HCT116 (cell line): ENCODE data around the gene CACNA2D3. TPM values are rescaled to one million over a fixed set of nuclear protein-coding genes. Genes with fewer than 3 reads are reported as not detected.

Experiments
- ATAC-seq: fragments of 200-7000 bp; cut with Tn5 transposase; 2 replicates; pipeline ENCODE4 v1.9.1; 2020; ENCODE audit warnings: mild to moderate bottlenecking, moderate library complexity
- BruUV-seq: library from RNA; stranded (reverse); fragments of 400-500 nt; replicated peaks from 2 replicates; lab custom pipeline; 2021; lab: Mats Ljungman, UMichigan
- CTCF ChIA-PET: fragments of 300-600 bp; sonication (Branson Sonifier 250); formaldehyde crosslinking; loops from one replicate; lab custom pipeline; 2021; ENCODE audit warnings: antibody characterized with exemption; lab: Charles Lee
- POLR2A ChIA-PET: fragments of 300-600, 350-600 bp; sonication (Branson Sonifier 250); formaldehyde crosslinking; loops from one replicate; lab custom pipeline; 2021; ENCODE audit warnings: antibody characterized with exemption; lab: Charles Lee
- RAD21 ChIA-PET, 2 experiments: fragments of 300-600 bp; sonication (Branson Sonifier 250); formaldehyde crosslinking; loops; one replicate each; lab custom pipeline; 2023; ENCODE audit warnings: low total read pairs in 2 of 2; ENCODE audit not compliant: uncharacterized antibody in 2 of 2, unreplicated experiment in 2 of 2, low non-redundant PET in 1 of 2; lab: Charles Lee
- DNase-seq: peaks from one replicate; pipeline ENCODE4 v3.0.0-alpha.2; 2010; ENCODE audit warnings: low read depth, low spot score
- H2AFZ ChIP-seq: fragments of 200-600 bp; shearing (Covaris generic), sonication (generic); 2 replicates; pipeline ENCODE4 v1.6.1; 2017; ENCODE audit warnings: low read depth, mixed run types, mixed read lengths, antibody characterized with exemption, low read length; ENCODE audit not compliant: poor library complexity, severe bottlenecking
- H3K27ac ChIP-seq: 2 replicates; pipeline ENCODE4 v1.5.1; 2012; ENCODE audit warnings: low read depth, low read length
- H3K27me3 ChIP-seq: fragments of 200-600 bp; sonication (generic); 2 replicates; pipeline ENCODE4 v1.6.1; 2016; ENCODE audit warnings: mixed run types, low read length, mixed read lengths; ENCODE audit not compliant: insufficient read depth
- H3K36me3 ChIP-seq, 2 experiments: fragments of 200-500 bp in 1 of 2; fragments of 200-600 bp in 1 of 2; sonication (Bioruptor generic) in 1 of 2; sonication (generic) in 1 of 2; 2 replicates each; pipeline versions ENCODE4 v1.5.1 to v1.6.1; 2014 to 2016; ENCODE audit warnings: low read length in 2 of 2, inconsistent platforms in 1 of 2, mixed read lengths in 1 of 2, mixed run types in 1 of 2; ENCODE audit not compliant: insufficient read depth in 2 of 2, control insufficient read depth in 1 of 2
- H3K4me1 ChIP-seq, 2 experiments: fragments of 200-600 bp in 1 of 2; sonication (generic) in 1 of 2; 2 replicates each; pipeline versions ENCODE4 v1.5.1 to v1.6.1; 2012 to 2017; ENCODE audit warnings: low read length in 2 of 2, inconsistent platforms in 1 of 2, mild to moderate bottlenecking in 1 of 2, mixed read lengths in 1 of 2, mixed run types in 1 of 2, moderate library complexity in 1 of 2; ENCODE audit not compliant: insufficient read depth in 2 of 2, control insufficient read depth in 1 of 2
- H3K4me2 ChIP-seq: fragments of 200-600 bp; sonication (generic); 2 replicates; pipeline ENCODE4 v1.6.1; 2017; ENCODE audit warnings: mixed run types, low read length, mixed read lengths
- H3K4me3 ChIP-seq, 2 experiments: fragments of 200-600 bp in 1 of 2; sonication (generic) in 1 of 2; replicated peaks in 1 of 2; 2 replicates each; pipeline ENCODE4 v1.5.1; 2011 to 2016; ENCODE audit warnings: low read length in 2 of 2, control low read depth in 1 of 2, low read depth in 1 of 2, mild to moderate bottlenecking in 1 of 2, mixed read lengths in 1 of 2, mixed run types in 1 of 2
- H3K79me2 ChIP-seq: fragments of 200-600 bp; sonication (generic); 2 replicates; pipeline ENCODE4 v1.6.1; 2017; ENCODE audit warnings: mild to moderate bottlenecking, mixed run types, low read length, moderate library complexity, mixed read lengths; ENCODE audit not compliant: insufficient read depth
- H3K9ac ChIP-seq: fragments of 200-600 bp; sonication (generic); 2 replicates; pipeline ENCODE4 v1.6.1; 2016; ENCODE audit warnings: low read length, mixed read lengths
- H3K9me2 ChIP-seq: fragments of 200-600 bp; sonication (generic), shearing (Covaris generic); 2 replicates; pipeline ENCODE4 v1.6.1; 2017; ENCODE audit warnings: mixed run types, mild to moderate bottlenecking, moderate library complexity; ENCODE audit not compliant: insufficient read depth
- H3K9me3 ChIP-seq, 2 experiments: fragments of 200-500 bp in 1 of 2; fragments of 200-600 bp in 1 of 2; sonication (Bioruptor generic) in 1 of 2; sonication (generic) in 1 of 2; 2 replicates each; pipeline ENCODE4 v1.6.1; 2014 to 2017; ENCODE audit warnings: low read length in 2 of 2, mixed read lengths in 2 of 2, inconsistent platforms in 1 of 2, low read depth in 1 of 2, mild to moderate bottlenecking in 1 of 2, mixed run types in 1 of 2, moderate library complexity in 1 of 2; ENCODE audit not compliant: control insufficient read depth in 1 of 2, insufficient read depth in 1 of 2
- H4K20me1 ChIP-seq: fragments of 200-600 bp; sonication (generic), shearing (Covaris generic); 2 replicates; pipeline ENCODE4 v1.6.1; 2017; ENCODE audit warnings: mixed run types, mild to moderate bottlenecking, moderate library complexity; ENCODE audit not compliant: insufficient read depth
- ATF3 ChIP-seq: IDR thresholded peaks from 2 replicates; pipeline ENCODE4 v1.6.1; 2012
- CEBPB ChIP-seq: IDR thresholded peaks from 2 replicates; pipeline ENCODE4 v1.6.1; 2012; ENCODE audit warnings: low read depth
- EGR1 ChIP-seq: IDR thresholded peaks from 2 replicates; pipeline ENCODE4 v1.6.1; 2012; ENCODE audit warnings: low read depth
- ELF1 ChIP-seq: IDR thresholded peaks from 2 replicates; pipeline ENCODE4 v1.6.1; 2012; ENCODE audit warnings: low read depth, borderline replicate concordance
- EZH2phosphoT487 ChIP-seq: fragments of 200-600 bp; IDR thresholded peaks from 2 replicates; pipeline ENCODE4 v1.6.1; 2018; ENCODE audit warnings: antibody characterized with exemption, borderline replicate concordance
- FOSL1 ChIP-seq: IDR thresholded peaks from 2 replicates; pipeline ENCODE4 v1.6.1; 2012; ENCODE audit warnings: low read depth
- JUND ChIP-seq: IDR thresholded peaks from 2 replicates; pipeline ENCODE4 v1.6.1; 2012
- MAX ChIP-seq: IDR thresholded peaks from 2 replicates; pipeline ENCODE4 v1.6.1; 2012
- POLR2A ChIP-seq: IDR thresholded peaks from 2 replicates; pipeline ENCODE4 v1.7.0; 2011; ENCODE audit warnings: borderline replicate concordance; ENCODE audit not compliant: insufficient read depth, insufficient read length; ENCODE audit errors: extremely low read depth
- POLR2AphosphoS5 ChIP-seq: IDR thresholded peaks from 2 replicates; pipeline ENCODE4 v1.6.1; 2011; ENCODE audit warnings: mild to moderate bottlenecking, low read depth, low read length, moderate library complexity
- RAD21 ChIP-seq: IDR thresholded peaks from 2 replicates; pipeline ENCODE4 v1.6.1; 2012; ENCODE audit warnings: low read depth, mild to moderate bottlenecking
- REST ChIP-seq: IDR thresholded peaks from 2 replicates; pipeline ENCODE4 v1.6.1; 2012; ENCODE audit warnings: low read depth
- SIN3A ChIP-seq: IDR thresholded peaks from 2 replicates; pipeline ENCODE4 v1.6.1; 2012; ENCODE audit warnings: low read depth
- SP1 ChIP-seq: IDR thresholded peaks from 2 replicates; pipeline ENCODE4 v1.6.1; 2012; ENCODE audit warnings: low read depth
- SRF ChIP-seq: IDR thresholded peaks from 2 replicates; pipeline ENCODE4 v1.6.1; 2012; ENCODE audit warnings: low read depth
- YY1 ChIP-seq: IDR thresholded peaks from 2 replicates; pipeline ENCODE4 v1.6.1; 2011; ENCODE audit warnings: low read length, low read depth, moderate library complexity, mild to moderate bottlenecking; ENCODE audit not compliant: insufficient replicate concordance; ENCODE audit errors: extremely low read depth
- ZFX ChIP-seq: fragments of 450-650 bp; IDR thresholded peaks from 2 replicates; pipeline ENCODE4 v1.6.1; 2017
- intact Hi-C: fragments of 100-400 bp; cut with micrococcal nuclease; formaldehyde crosslinking; loops from 2 replicates; pipeline ENCODE4 v1.10.0; 2022
- total RNA-seq: library from RNA; stranded (reverse); gene quantifications from one replicate; pipeline ENCODE4 v1.2.1, GENCODE V29; 2021; ENCODE audit not compliant: unreplicated experiment

CACNA2D3 gene
- total RNA-seq, 1 experiment from 2014 or later, result 0.20 TPM

GRCh38 chr3:54901906-54902685 lies 779.7 kb downstream of the CACNA2D3 start:
- Histone ChIP-seq H3K4me1 (no peaks in the 10 kb centered on the region), H3K9me3 (peaks cover 0 to 5% of the 10 kb centered on the region in 2 experiments; a peak in 2 of 4 replicates), H3K27ac (no peak overlapping the region), H3K9ac (no peak overlapping the region), H3K9me2 (no peaks in the 10 kb centered on the region), H4K20me1 (no peaks in the 10 kb centered on the region), H2AFZ (no peak overlapping the region), H3K27me3 (no peaks in the 10 kb centered on the region), H3K4me3 (no peak overlapping the region), H3K36me3 (no peaks in the 10 kb centered on the region), H3K79me2 (no peaks in the 10 kb centered on the region), H3K4me2 (no peak overlapping the region)
- ChIA-PET POLR2A (no interaction called here), RAD21 (no interaction called here), CTCF (no interaction called here)
- DNase-seq (no peak), ATAC-seq (no peak)
- TF ChIP-seq YY1 (no peak), SRF (no peak), SP1 (no peak), RAD21 (no peak), EGR1 (no peak), JUND (no peak), EZH2phosphoT487 (no peak), POLR2AphosphoS5 (no peak), ZFX (no peak), ELF1 (no peak), ATF3 (no peak), SIN3A (no peak), POLR2A (no peak), MAX (no peak), REST (no peak), CEBPB (no peak), FOSL1 (no peak)
- intact Hi-C loops, result no loop called here
- BruUV-seq, result no TSS peak
